KMS-11 (cell line): ENCODE measurements around the gene EGLN1.

Experiments used
- H2AFZ ChIP-seq: fragments of 200-600 bp; sonication (generic); 2 replicates; pipeline ENCODE4 v1.6.1; 2016; ENCODE audit warnings: antibody characterized with exemption, mixed run types, low read depth
- H3K27ac ChIP-seq: fragments of 200-600 bp; sonication (generic); 2 replicates; pipeline ENCODE4 v1.6.1; 2016; ENCODE audit warnings: mild to moderate bottlenecking, mixed run types
- H3K27me3 ChIP-seq: fragments of 200-600 bp; sonication (generic); 2 replicates; pipeline ENCODE4 v1.6.1; 2017; ENCODE audit warnings: mild to moderate bottlenecking, low read depth, mixed run types, moderate library complexity; ENCODE audit not compliant: insufficient read depth
- H3K36me3 ChIP-seq: fragments of 200-600 bp; sonication (generic); 2 replicates; pipeline ENCODE4 v1.6.1; 2017; ENCODE audit warnings: mild to moderate bottlenecking, mixed run types; ENCODE audit not compliant: insufficient read depth
- H3K4me1 ChIP-seq: fragments of 200-600 bp; sonication (generic); 2 replicates; pipeline ENCODE4 v1.6.1; 2016; ENCODE audit warnings: mild to moderate bottlenecking, low read depth, mixed run types; ENCODE audit not compliant: poor library complexity, severe bottlenecking
- H3K4me2 ChIP-seq: fragments of 200-600 bp; sonication (generic); 2 replicates; pipeline ENCODE4 v1.7.0; 2016; ENCODE audit warnings: mild to moderate bottlenecking, mixed run types
- H3K4me3 ChIP-seq: fragments of 200-600 bp; sonication (generic); IDR thresholded peaks from 2 replicates; pipeline ENCODE4 v1.6.1; 2017; ENCODE audit warnings: low read depth, low read length, mixed read lengths; ENCODE audit not compliant: insufficient read depth
- H3K79me2 ChIP-seq: fragments of 200-600 bp; sonication (generic); 2 replicates; pipeline ENCODE4 v1.6.1; 2016; ENCODE audit warnings: low read depth, mixed run types; ENCODE audit not compliant: insufficient read depth
- H3K9ac ChIP-seq: fragments of 200-600 bp; sonication (generic); 2 replicates; pipeline ENCODE4 v1.6.1; 2016; ENCODE audit warnings: mild to moderate bottlenecking, mixed run types
- H4K20me1 ChIP-seq: fragments of 200-600 bp; sonication (generic); 2 replicates; pipeline ENCODE4 v1.6.1; 2016; ENCODE audit warnings: mild to moderate bottlenecking, mixed run types; ENCODE audit not compliant: insufficient read depth
- TF ChIP-seq, protein P1 (sequence below): fragments of 200-600 bp; sonication (generic); conservative IDR thresholded peaks from 2 replicates; pipeline ENCODE4 v1.6.1; 2017; ENCODE audit warnings: low read depth, mild to moderate bottlenecking, antibody characterized with exemption, low read length, moderate library complexity, mixed read lengths

Gene EGLN1

DNA sequence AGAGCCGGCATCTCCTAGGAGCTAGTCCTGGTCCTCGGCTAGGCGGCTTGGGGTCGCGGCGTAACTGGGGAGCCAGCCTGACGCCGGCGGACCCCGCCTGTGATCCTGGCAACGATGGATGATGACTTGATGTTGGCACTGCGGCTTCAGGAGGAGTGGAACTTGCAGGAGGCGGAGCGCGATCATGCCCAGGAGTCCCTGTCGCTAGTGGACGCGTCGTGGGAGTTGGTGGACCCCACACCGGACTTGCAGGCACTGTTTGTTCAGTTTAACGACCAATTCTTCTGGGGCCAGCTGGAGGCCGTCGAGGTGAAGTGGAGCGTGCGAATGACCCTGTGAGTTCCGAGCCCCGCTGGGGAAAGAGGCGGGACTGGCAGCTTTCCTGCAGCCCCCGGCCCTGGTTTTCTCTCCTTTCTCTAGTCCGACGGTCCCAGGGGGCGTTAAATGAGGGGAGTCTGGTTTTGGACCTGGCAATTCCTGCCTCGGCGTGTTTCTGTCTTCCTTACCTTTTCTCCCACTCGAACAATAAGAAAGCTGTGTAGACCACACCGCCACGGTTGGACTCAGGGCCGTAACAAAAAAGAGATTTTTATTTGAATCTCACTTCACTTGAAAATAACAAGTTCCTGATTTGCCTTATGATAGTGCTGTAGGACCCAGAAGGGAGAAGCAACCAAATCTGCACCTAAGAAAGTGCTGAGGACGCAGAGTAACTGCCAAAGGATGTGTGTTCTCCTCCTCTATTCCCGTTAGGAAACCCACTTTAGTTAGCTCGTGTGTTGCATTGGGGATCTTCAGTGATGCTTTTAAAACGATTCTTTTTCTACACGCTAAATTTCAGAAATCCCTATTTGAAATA, 83.6 kb downstream of the EGLN1 start, which contains the start of gene SPRTN:
SPRTN (plus strand) TSS at position 24 of the 859 bp plus-strand sequence; CDS start at position 115, 91 bp downstream.
- Histone ChIP-seq H3K27ac (peak within 1 kb of the TSS; percentile 82), H3K79me2 (peaks cover 66% of the 10 kb centered on the region), H3K27me3 (no peaks in the 10 kb centered on the region), H3K4me3 (peak within 1 kb of the TSS; percentile 96), H3K9ac (peak within 1 kb of the TSS; percentile 83), H3K4me2 (peak within 1 kb of the TSS; percentile 95), H3K36me3 (no peaks in the 10 kb centered on the region; the same call in 1 of the 2 replicates), H3K4me1 (peaks cover 44% of the 10 kb centered on the region), H2AFZ (peak within 1 kb of the TSS; percentile 93), H4K20me1 (no peaks in the 10 kb centered on the region)
- TF ChIP-seq, protein P1, sequence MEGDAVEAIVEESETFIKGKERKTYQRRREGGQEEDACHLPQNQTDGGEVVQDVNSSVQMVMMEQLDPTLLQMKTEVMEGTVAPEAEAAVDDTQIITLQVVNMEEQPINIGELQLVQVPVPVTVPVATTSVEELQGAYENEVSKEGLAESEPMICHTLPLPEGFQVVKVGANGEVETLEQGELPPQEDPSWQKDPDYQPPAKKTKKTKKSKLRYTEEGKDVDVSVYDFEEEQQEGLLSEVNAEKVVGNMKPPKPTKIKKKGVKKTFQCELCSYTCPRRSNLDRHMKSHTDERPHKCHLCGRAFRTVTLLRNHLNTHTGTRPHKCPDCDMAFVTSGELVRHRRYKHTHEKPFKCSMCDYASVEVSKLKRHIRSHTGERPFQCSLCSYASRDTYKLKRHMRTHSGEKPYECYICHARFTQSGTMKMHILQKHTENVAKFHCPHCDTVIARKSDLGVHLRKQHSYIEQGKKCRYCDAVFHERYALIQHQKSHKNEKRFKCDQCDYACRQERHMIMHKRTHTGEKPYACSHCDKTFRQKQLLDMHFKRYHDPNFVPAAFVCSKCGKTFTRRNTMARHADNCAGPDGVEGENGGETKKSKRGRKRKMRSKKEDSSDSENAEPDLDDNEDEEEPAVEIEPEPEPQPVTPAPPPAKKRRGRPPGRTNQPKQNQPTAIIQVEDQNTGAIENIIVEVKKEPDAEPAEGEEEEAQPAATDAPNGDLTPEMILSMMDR, result no peak

DNA sequence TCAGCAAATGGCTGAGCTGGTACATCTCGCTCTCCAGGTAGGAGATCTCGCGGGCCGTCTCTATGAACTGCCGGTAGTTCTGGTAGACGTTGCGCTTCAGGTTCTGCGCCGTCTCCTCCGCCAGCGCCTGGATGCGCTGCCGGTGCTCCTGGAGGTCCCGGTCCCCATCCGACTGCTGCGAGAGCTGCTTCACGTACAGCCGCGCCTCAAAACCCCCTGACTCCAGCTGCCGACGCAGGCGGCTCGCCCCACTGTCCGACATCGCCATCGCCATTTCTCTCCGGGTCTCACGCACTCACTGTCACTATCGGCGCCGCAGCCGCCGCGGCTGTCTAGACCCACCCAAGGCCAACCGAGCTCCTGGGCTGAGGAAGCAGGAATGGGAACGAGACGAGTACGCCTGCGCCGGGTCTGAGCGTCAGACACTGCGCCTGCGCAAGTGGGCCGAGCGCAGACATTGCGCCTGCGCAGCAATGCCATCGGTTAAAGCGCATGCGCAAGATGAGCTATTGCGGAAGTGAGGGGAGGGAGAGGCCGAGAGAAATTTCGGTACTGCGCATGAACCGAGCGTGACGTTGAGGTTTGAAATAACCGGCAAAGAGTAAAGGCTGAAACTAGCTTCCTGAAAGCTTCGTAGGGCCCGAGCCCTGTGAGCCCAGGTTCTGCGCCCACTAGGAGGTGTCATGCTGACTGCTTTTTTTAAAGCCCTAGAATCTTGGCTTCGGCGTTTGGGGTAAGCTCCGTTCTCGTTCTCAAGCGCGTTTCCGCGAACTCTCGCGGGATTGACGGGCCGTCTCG, 84.4 kb downstream of the EGLN1 start, which contains the start of gene EXOC8:
EXOC8 (minus strand) TSS at position 381 of the 798 bp plus-strand sequence; CDS start at position 274, 107 bp downstream.
- no peaks in the 10 kb centered on the region for H3K27me3 ChIP-seq
- peak within 1 kb of the TSS; percentile 96 for H3K4me3 ChIP-seq
- TF ChIP-seq, protein P1, result peak; percentile 34; the same call in 1 of the 2 replicates
- H3K4me1 ChIP-seq, result peaks cover 48% of the 10 kb centered on the region
- peaks cover 74% of the 10 kb centered on the region for H3K79me2 ChIP-seq
- H3K36me3 ChIP-seq, result no peaks in the 10 kb centered on the region; the same call in 1 of the 2 replicates
- H3K27ac ChIP-seq, result peak within 1 kb of the TSS; percentile 82
- peak within 1 kb of the TSS; percentile 93 for H2AFZ ChIP-seq
- H3K4me2 ChIP-seq, result peak within 1 kb of the TSS; percentile 95
- H3K9ac ChIP-seq, result peak within 1 kb of the TSS; percentile 83
- H4K20me1 ChIP-seq, result no peaks in the 10 kb centered on the region

DNA sequence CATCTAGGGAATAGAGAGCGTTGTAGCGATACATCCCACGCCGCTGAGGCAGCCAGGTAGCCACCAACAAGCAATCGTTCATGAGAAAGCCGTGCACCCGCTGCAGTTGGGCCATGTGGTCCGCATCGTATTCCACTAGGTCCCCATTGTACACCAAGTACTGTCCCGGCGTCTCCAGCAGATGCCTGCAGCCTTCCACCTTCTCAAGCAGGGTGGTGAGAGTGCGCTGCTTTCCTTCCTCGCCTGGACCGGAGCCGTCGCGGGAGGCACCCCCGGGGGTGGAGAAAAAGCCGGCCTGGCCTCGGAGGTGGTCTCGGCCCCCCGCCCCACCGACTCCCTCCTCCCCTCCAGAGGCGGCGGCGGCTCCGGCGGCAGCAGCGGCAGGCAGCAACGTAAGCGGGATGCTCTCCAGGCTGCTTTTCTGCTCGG, 85.0 kb downstream of the EGLN1 start:
- Histone ChIP-seq H3K4me1 (peaks cover 48% of the 10 kb centered on the region), H3K36me3 (no peaks in the 10 kb centered on the region; the same call in 1 of the 2 replicates), H3K9ac (peak overlapping the region; percentile 83; the same call in 1 of the 2 replicates), H3K4me2 (peak overlapping the region; percentile 95), H3K79me2 (peaks cover 78% of the 10 kb centered on the region), H2AFZ (peak overlapping the region; percentile 93), H3K27me3 (no peaks in the 10 kb centered on the region), H4K20me1 (no peaks in the 10 kb centered on the region), H3K4me3 (peak overlapping the region; percentile 57), H3K27ac (peak overlapping the region; percentile 82; the same call in 1 of the 2 replicates)
- TF ChIP-seq, protein P1, result no peak
